ENCODE measurements around the gene POU2F3.

The POU2F3 gene

GRCh38 chr11:120214581-120214980 is 25.4 kb upstream of the POU2F3 start:
- TF ChIP-seq CTCF (IDR thresholded peaks at IDR 0.05; ENCODE audit: control insufficient read depth, insufficient read depth, low read depth, low read length, missing control alignments) = no peak
- no peak for DNase-seq (ENCODE audit: low read depth)
- H3K4me3 ChIP-seq (ENCODE audit: control insufficient read depth, low read depth, low read length) = no peak overlapping the region

- TF ChIP-seq CTCF (IDR thresholded peaks at IDR 0.05; ENCODE audit: control insufficient read depth, insufficient read depth, low read depth, low read length, missing control alignments) = no peak
Observed at GRCh38 chr11:120215634-120216033, 24.3 kb upstream of the POU2F3 start.

DNA sequence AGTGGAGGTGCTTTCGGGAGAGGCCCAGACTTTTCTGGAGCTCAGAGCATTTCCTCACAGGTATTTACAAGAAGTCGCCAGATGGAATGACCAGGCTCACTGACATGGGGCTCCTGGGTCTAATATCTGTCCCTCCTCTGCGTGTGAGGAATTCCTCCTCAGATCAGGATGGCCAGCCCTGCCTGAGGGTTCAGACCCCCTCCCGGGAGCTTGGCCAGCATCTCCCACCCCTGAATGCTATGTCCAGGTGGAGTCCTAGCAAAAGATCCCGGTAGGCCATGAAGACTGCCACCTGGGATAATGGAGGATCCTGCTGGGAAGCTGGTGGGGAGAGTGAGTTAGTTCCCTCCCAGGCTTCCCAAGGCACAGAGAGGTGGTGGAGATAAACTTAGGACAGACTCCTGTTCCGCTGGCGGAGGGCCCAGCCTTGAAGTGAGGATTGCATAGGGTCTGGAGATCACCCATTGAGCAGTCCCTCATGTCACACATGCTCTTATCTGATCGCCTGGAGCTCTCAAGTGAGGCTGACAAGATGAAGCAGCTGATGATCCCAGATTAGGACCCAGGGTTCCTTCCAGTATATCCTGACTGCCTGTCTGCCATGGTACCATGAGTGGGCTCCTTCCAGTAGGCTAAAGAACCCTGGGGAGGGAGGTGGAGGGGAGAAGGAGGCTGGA is 23.4 kb upstream of the POU2F3 start:
- TF ChIP-seq CTCF (IDR thresholded peaks at IDR 0.05; ENCODE audit: control insufficient read depth, insufficient read depth, low read depth, low read length, missing control alignments) = no peak

More at GRCh38 chr11:120215634-120216033, 24.3 kb upstream of the POU2F3 start:
- DNase-seq (ENCODE audit: low read depth) = no peak
- no peak overlapping the region for H3K4me3 ChIP-seq (ENCODE audit: control insufficient read depth, low read depth, low read length)

GRCh38 chr11:120217526-120217925 is 22.4 kb upstream of the POU2F3 start:
- no peak overlapping the region for H3K4me3 ChIP-seq (ENCODE audit: control insufficient read depth, low read depth, low read length)
- no peak for DNase-seq (ENCODE audit: low read depth)
- no peak for TF ChIP-seq CTCF (IDR thresholded peaks at IDR 0.05; ENCODE audit: control insufficient read depth, insufficient read depth, low read depth, low read length, missing control alignments)

More for the DNA sequence above, 23.4 kb upstream of the POU2F3 start:
- no peak overlapping the region for H3K4me3 ChIP-seq (ENCODE audit: control insufficient read depth, low read depth, low read length)
- DNase-seq (ENCODE audit: low read depth) = no peak

- DNase-seq (ENCODE audit: low read depth) = no peak
- no peak overlapping the region for H3K4me3 ChIP-seq (ENCODE audit: control insufficient read depth, low read depth, low read length)
- no peak for TF ChIP-seq CTCF (IDR thresholded peaks at IDR 0.05; ENCODE audit: control insufficient read depth, insufficient read depth, low read depth, low read length, missing control alignments)
Observed at GRCh38 chr11:120217941-120218694, 21.8 kb upstream of the POU2F3 start.

- no peak for DNase-seq (ENCODE audit: low read depth)
- no peak for TF ChIP-seq CTCF (IDR thresholded peaks at IDR 0.05; ENCODE audit: control insufficient read depth, insufficient read depth, low read depth, low read length, missing control alignments)
- no peak overlapping the region for H3K4me3 ChIP-seq (ENCODE audit: control insufficient read depth, low read depth, low read length)
Observed at GRCh38 chr11:120218695-120219033, 21.3 kb upstream of the POU2F3 start.

All from AG09309 (cell line).